ENCODE measurements around the gene RGS10.
"Not testable (repeated sequence)": the region's sequence is repeated elsewhere in the genome, so short reads cannot be mapped to it uniquely, and the experiment has no call there.

Gene RGS10

DNA sequence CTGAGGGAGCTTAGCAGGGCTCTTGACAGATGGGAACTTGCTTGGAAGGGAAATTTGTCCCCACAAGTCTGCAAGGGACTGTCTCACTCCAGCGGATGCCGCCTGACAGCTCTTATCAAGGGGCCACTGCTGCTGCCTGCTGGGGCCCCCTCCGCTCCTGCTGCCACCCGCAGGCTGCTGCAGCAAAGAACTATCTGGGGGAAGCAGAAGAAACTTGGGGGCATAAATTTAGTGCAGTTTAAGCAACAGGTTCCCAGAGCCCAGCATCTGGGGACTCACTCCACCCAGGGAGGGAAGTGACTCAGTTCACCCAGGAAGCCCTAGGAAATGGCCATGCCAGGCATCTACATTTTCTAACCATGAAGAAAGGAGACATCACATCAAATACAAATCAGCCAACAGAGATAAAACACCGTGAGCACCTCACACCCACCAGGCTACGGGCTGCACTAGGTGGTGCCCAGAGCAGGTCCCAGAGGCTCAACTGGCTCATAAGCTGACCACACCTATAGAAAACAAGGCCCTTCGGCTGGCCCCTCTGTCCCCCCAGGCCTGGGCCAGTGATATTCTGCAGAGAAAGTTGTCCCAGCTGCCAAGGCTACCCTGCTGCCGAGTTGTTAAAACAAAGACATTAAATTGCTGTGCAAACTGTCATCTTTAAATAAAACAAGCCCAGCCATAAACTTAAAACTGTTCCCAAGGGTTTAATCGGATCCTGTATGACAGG lies 3.7 kb downstream of the RGS10 start:
- DNase-seq, result peak; percentile 57

DNA sequence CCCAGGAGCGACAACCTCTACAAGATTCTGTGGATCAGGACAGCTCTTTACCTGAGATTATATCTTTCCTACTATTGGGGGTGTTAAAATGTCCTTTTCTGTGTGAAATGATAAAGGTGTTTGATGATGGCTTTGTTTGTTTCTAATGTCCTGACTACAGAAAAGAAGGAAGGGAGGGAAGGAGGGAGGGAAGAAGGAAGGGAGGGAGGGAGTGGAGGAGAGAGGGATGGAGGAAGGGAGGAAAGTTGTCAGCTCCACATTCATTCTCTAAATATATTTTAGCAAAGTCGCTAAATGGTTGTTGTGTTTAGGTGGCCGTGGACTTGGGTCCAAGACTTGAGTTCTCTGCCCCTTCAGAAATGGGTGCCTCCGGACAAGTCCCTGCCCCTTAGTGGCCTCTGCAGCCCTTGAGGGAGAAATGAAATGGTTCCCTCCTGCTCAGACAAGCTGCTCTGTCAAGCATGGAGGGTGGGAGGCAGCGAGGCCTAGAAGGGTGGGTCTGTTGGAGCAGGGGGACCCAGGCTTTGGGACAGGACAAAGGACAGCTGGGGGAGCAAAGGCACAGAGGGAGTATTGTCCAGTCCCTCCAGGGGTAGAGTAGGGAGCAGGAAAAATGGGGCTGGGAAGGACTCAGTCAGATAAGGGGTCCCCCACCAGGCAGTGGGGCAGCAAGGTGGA lies 4.4 kb downstream of the RGS10 start:
- no peak for DNase-seq

- no peak for DNase-seq
These were observed 6.0 kb downstream of the RGS10 start for GRCh38 chr10:119536508-119537025.

GRCh38 chr10:119535837-119536507 lies 6.5 kb downstream of the RGS10 start:
- DNase-seq, result no peak

- no peak for DNase-seq
These were observed 7.2 kb downstream of the RGS10 start for GRCh38 chr10:119535305-119535704.

DNA sequence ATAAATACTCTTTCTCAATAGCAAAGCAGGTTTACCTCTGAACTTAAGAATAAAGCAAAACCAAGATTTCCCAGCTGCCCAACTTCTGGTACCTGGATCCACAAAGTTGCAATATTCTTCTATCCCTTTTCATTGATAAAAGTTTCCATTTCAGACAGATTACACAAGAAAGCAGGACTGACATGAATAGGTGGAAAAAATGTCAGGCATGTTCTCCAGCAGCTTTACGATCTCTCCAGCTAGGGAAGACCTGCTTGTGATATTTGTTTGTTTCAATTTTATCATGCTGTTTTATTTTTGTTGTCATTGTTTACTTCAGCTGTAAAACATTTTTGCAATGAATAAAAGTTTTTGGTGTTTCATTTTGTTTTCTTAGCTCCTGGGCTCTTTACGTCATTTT lies 9.0 kb downstream of the RGS10 start:
- DNase-seq, result no peak

GRCh38 chr10:119532791-119533190 lies 9.7 kb downstream of the RGS10 start:
- DNase-seq, result not testable (repeated sequence)

GRCh38 chr10:119532251-119532650 lies 10.3 kb downstream of the RGS10 start:
- not testable (repeated sequence) for DNase-seq

DNA sequence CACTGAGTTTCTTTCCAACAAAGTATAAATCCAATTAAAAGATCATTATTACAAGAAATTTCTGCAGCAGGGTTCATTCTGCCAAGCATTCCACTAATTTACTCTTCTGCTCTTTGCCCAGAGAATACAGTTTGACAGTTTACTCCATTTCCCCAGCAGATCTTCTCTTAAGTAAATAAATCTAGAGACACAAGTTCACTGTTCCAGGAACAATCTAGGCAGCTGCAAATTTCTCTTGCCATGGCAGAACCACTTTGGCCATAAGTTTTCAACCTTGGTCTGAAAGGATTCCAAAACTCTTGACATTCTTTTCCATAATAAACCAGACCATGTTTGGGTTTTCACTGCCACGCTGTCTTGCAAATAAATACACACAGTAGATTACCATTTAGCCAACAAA lies 11.5 kb downstream of the RGS10 start:
- DNase-seq, result no peak

- DNase-seq, result not testable (repeated sequence)
These were observed 13.8 kb downstream of the RGS10 start for GRCh38 chr10:119528663-119529237.

GRCh38 chr10:119526621-119527592 lies 15.6 kb downstream of the RGS10 start:
- no peak for DNase-seq

DNA sequence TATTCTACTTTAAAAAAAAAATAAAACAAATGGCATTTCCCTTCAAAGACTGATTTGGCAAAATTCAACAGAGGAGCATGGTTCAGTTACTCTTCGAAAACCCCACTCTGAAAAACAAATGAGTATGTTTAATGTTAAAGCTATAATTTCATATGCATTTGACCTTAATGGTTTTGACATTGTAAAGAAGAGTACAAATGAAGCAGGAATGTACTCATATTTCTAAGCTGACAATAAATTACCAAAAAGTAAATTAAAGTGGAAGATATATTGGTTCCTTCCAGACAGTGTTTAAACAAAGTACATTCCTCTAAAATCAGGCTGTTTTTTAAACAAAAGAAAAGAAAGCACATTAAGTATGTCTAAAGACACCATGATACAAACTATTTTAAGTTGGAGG lies 16.4 kb downstream of the RGS10 start:
- no peak for DNase-seq

DNA sequence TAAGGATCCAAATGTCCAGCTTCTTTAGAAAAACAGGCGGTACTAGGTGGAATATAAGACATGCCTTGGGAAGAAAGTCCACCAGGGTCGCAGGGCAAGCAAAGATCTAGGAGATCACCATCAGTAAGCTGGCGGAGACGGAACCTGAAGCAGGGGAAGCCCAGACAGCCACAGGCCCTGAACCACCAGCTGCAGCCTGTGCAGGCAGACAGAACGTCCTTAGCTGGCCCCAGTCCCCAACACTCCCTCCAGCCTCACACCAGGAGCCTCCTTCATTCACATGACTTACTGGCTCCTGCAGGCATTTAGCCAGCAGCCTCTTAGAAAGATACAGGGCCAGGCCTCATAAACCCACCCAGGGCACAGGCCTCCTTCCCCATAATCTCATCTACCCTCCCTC lies 17.4 kb downstream of the RGS10 start:
- no peak for DNase-seq

GRCh38 chr10:119524720-119525070 lies 17.8 kb downstream of the RGS10 start:
- no peak for DNase-seq

GRCh38 chr10:119523895-119524719 lies 18.4 kb downstream of the RGS10 start:
- DNase-seq, result no peak

- DNase-seq, result no peak
These were observed 19.6 kb downstream of the RGS10 start for GRCh38 chr10:119522747-119523426.

DNA sequence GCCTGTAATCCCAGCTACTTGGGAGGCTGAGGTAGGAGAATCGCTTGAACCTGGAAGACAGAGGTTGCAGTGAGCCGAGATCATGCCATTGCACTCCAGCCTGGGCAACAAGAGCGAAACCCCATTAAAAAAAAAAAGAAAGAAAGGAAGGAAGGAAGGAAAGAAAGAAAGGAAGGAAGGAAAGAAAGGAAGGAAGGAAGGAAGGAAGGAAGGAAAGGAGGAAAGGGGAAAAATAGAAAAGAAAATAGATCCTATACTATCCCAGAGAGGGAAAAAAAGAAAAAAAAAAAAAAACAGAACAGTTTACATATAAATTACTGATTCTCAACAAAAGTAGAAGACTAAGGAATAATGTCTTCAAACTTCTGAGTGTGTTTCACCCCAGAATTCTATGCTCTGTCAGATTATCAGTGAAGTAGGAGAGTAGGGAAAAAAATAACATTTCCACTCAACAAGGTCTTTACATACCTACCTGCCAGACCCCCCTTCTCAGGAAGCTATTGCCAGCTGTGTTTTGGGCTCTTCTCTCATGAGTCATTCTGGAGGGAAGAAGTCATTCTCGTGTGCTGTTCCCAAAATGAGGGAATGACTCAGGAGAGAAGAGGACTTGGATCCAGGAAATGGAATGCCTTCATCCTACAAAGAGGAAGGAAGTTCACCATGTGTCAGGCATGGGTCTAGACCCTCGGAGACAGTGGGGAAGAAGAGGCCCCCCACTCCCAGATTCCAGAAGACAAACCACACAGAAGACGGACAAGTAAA lies 20.9 kb downstream of the RGS10 start:
- no peak for DNase-seq

DNA sequence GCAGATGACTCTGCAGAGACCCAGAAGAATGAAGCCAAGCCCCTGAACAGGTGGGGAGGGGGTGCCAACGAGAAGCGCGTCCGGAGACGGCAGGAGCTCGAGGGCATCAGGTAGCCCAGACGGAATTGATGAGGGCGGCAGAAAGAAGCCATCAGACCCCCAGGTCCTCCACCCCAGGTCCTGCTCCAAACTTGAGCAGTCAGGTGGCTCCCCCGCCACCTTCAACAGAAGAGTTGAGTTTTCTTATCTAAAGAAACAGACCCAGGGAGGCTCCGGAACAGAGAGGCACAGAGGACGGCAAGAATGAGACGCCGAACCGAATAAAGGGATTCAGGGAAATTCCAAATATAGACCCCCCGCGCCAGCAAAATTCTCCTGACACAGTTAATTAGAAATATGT lies 22.2 kb downstream of the RGS10 start:
- no peak for DNase-seq

DNA sequence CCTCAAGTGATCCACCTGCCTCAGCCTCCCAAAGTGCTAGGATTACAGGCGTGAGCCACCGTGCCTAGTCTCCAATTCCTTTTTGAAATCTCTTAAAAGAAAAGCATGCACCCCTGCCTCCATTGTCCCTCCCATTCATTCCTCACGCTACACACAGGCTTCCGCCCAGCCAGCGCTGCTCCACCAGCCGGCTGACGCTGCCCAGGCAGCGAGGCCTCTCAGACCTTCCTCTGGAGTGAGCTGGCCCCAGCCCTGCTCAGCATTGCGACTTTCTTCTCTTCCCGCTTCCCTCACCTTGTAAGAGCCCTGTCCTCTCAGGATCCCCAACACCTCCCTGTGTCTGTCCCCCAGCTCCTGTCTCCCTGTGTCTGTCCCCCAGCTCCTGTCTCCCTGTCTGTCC lies 23.6 kb downstream of the RGS10 start:
- no peak for DNase-seq

GRCh38 chr10:119518176-119518575 lies 24.3 kb downstream of the RGS10 start:
- no peak for DNase-seq
